Right atrium auricular region (tissue), 2 donors: ENCODE measurements around the gene SLX4. TPM values are rescaled to one million over a fixed set of nuclear protein-coding genes. Genes with fewer than 3 reads are reported as not detected.
A peak's percentile ranks its signal among the peaks of the same experiment; 100 is the strongest.

Experiments used
- DNase-seq: peaks from one replicate; pipeline ENCODE4 v3.0.0-alpha.2; 2019; ENCODE audit warnings: low spot score
- H3K27ac ChIP-seq, 2 donors: fragments of 200-600 bp; sonication (generic); 1 replicate in 1 of 2; 2 replicates in 1 of 2; pipeline ENCODE4 v1.5.1; 2016 to 2019
- H3K27me3 ChIP-seq, 2 donors: fragments of 200-600 bp; sonication (generic); one replicate each; pipeline versions ENCODE4 v1.5.1 to v1.6.0; 2017 to 2019
- H3K36me3 ChIP-seq: fragments of 200-600 bp; sonication (generic); one replicate; pipeline ENCODE4 v1.5.1; 2016
- H3K4me1 ChIP-seq, 2 donors: fragments of 200-600 bp; sonication (generic); one replicate each; pipeline versions ENCODE4 v1.5.1 to v1.6.0; 2017 to 2019
- H3K4me3 ChIP-seq, 2 donors: fragments of 200-600 bp; sonication (generic); 1 replicate in 1 of 2; 2 replicates in 1 of 2; pipeline ENCODE4 v1.5.1; 2017 to 2019; ENCODE audit warnings: mild to moderate bottlenecking in 1 of 2, moderate library complexity in 1 of 2
- H3K9me3 ChIP-seq, 2 donors: fragments of 200-600 bp; sonication (generic); one replicate each; pipeline ENCODE4 v1.5.1; 2019
- total RNA-seq, 2 donors: library from RNA; depleted of rRNA; stranded (reverse); fragments of >200 nt; gene quantifications; one replicate each; pipeline ENCODE4 v1.1.0, GENCODE V29; 2016
- TF ChIP-seq, protein P1 (sequence below), 2 donors: fragments of 200-600 bp; sonication (generic); IDR thresholded peaks; one replicate each; pipeline ENCODE4 v1.5.1; 2019; ENCODE audit warnings: antibody characterized with exemption in 2 of 2

The SLX4 gene
- total RNA-seq, 2 donors from 2014 or later = 1.9 to 2.4 TPM

DNA sequence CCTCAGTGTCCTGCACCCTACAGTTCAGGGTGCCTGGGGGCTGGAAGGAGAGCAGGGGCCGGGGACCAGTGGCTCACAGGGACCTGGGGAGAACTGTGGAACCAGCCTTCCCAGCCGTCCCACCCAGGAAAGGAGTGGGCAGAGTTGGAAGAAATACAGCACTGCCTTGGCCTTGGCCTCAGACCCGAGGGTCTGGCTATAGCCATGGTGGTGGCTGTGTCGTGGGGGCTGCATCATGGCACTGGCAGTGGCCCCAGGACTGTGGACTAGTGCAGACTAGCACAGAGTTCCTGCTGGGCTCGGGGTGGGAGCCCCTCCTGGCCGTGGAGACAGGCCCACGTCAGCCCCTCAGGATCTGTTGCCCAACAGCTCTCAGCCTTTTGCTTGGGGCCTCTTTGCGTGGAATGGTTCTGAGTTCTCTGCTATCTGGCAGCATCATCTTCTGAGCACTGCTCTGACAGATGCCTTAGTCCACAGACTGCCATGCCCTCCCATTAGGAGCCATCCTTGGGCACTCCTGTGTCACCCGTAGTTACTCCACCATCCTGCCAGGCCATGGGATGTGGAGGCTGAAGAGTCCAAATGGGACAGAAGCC, 30.5 kb upstream of the SLX4 start:
- Histone ChIP-seq H3K4me1 (peaks cover 0 to 15% of the 10 kb centered on the region in 2 donors), H3K36me3 (peaks cover 6% of the 10 kb centered on the region), H3K9me3 (no peaks in the 10 kb centered on the region), H3K27me3 (no peaks in the 10 kb centered on the region), H3K4me3 (no peak overlapping the region), H3K27ac (no peak overlapping the region)
- no peak for DNase-seq
- TF ChIP-seq, protein P1, sequence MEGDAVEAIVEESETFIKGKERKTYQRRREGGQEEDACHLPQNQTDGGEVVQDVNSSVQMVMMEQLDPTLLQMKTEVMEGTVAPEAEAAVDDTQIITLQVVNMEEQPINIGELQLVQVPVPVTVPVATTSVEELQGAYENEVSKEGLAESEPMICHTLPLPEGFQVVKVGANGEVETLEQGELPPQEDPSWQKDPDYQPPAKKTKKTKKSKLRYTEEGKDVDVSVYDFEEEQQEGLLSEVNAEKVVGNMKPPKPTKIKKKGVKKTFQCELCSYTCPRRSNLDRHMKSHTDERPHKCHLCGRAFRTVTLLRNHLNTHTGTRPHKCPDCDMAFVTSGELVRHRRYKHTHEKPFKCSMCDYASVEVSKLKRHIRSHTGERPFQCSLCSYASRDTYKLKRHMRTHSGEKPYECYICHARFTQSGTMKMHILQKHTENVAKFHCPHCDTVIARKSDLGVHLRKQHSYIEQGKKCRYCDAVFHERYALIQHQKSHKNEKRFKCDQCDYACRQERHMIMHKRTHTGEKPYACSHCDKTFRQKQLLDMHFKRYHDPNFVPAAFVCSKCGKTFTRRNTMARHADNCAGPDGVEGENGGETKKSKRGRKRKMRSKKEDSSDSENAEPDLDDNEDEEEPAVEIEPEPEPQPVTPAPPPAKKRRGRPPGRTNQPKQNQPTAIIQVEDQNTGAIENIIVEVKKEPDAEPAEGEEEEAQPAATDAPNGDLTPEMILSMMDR (IDR thresholded peaks at IDR 0.05) = no peak

DNA sequence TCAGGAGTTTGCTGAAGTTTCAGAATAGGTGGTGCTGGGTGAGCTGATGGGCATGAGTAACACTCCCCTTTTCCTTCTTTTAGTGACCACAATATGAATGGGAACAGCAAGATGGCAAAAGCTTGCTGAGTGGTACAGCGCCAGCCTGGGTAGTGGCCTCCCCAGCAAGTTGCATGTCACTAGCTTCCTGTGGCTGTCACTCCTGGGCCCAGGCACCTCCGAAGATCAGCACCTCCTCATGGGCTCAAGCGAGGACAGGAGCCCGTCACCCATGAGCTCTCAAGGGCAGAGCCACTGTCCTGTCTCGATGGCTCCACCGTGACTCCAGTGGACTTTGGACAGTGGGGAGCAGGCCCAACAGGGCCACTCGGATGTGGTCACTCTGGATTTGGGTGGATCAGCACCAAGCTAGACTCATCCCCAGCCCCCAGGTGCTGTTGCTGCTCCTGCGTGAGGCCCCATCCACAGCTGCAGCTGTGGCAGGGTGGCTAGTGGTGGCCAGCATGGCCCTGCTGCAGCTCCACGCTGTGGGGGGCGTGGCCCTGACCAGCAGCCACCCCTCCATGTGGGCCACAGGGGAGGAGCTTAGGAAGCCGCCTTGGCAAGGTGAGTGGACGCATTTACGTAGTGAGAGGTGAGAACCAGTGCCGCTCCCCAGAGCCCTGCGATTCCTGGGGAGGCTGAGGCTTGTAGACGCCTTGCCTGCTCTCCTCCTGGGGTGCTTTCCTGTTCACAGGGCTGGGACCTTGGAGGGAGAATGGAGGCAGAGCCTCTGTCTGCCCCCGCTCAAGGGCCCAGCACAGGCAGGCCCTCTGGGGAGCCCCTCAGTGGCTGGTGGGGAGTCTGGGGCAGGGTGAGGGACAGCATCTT, 29.5 kb upstream of the SLX4 start:
- Histone ChIP-seq H3K4me3 (no peak overlapping the region), H3K27me3 (no peaks in the 10 kb centered on the region), H3K36me3 (peaks cover 6% of the 10 kb centered on the region), H3K9me3 (no peaks in the 10 kb centered on the region), H3K4me1 (peaks cover 0 to 15% of the 10 kb centered on the region in 2 donors), H3K27ac (no peak overlapping the region)
- no peak for DNase-seq
- TF ChIP-seq, protein P1 (IDR thresholded peaks at IDR 0.05) = no peak

DNA sequence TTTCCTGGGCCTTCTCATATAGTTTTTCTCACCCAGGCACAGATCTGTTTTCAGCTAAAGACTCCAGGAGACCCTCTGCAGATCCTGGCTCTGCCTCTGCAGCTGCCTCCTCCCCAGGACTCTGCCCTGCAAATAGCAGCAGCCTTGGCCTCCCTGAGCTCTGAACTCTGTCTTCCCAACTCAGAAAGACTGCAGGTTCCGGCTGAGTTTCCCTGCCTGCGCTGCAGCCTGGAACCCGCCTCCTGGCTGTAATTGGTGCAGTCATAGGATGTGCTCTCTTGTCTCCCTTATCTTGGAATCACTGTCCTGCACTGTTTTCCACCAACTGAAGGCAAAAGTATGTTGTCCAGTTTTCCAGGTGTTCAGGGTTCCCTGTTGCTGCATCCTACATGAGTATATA, 28.8 kb upstream of the SLX4 start:
- Histone ChIP-seq H3K9me3 (no peaks in the 10 kb centered on the region), H3K36me3 (peaks cover 6% of the 10 kb centered on the region), H3K27me3 (no peaks in the 10 kb centered on the region), H3K27ac (no peak overlapping the region), H3K4me1 (peaks cover 0 to 15% of the 10 kb centered on the region in 2 donors), H3K4me3 (no peak overlapping the region)
- DNase-seq = no peak
- TF ChIP-seq, protein P1 (IDR thresholded peaks at IDR 0.05) = no peak

DNA sequence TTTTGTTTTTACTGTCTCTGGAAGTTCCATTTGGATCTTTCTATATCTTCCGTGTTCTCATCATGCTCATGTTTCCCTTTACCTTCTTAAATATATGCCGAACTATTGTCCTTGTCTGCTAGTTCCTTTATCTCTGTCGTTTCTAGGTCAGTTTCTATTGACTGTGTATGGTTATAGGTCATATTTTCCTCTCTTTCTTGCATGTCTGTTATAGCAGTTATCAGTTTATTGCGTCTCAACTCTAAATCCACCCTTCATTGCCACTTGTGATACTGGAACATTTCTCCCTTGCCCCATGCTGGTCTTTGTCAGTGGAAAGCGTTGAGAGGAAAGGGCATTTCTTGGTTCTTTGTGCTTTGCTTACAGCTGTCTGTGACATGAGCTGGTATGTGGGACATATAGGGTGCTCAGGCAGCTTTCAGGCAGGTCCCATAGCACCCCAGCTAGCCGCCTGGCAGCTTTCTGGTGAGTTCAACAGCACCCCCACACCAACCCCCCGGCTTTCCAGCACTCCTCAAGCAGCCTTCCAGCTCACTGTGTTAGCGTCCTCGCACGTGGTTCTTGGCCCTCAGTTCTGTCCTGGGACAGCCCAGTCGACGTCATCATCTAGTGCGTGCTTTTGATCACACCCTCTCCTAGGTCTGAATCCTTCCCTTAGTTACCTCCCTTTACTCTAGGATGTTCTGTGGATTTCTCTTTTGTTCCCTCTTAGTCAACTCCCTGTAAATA, 27.7 kb upstream of the SLX4 start:
- no peak overlapping the region for H3K4me3 ChIP-seq

DNA sequence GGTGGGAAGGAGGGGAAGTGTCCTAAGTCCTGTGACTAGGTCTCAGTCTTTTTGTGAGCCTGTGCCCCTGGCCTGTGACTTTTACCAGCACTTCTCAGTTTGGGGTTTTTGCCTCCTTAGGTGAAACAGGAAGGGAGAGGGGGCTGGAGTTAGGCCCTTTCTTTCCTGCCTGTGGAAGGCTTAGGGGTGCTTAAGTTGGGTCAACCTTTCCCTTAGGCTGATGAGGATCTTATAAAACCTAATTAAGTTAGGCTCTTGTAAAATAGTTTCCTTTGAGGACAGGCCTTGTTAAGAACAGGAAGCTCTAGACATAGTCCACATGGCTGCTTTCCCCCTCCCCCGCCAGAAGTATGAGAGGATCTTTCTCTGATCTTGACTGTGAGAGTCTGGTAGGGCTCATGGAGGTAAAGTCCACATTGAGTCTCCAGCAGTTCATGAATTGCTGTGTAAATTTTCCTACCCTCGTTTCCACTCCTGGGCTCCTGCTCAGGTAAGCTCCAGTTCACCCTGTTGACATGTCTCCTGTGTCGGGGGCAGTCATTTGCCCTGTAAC, 26.0 kb upstream of the SLX4 start:
- H3K9me3 ChIP-seq = no peaks in the 10 kb centered on the region
- peaks cover 6% of the 10 kb centered on the region for H3K36me3 ChIP-seq
- H3K27me3 ChIP-seq = no peaks in the 10 kb centered on the region
- peaks cover 0 to 9% of the 10 kb centered on the region in 2 donors for H3K4me1 ChIP-seq
- TF ChIP-seq, protein P1 (IDR thresholded peaks at IDR 0.05) = no peak
- H3K27ac ChIP-seq = no peak overlapping the region
- no peak overlapping the region for H3K4me3 ChIP-seq
- peak; percentile 32 for DNase-seq

More for the DNA sequence above, 27.7 kb upstream of the SLX4 start:
- Histone ChIP-seq H3K27me3 (no peaks in the 10 kb centered on the region), H3K9me3 (no peaks in the 10 kb centered on the region), H3K4me1 (peaks cover 0 to 15% of the 10 kb centered on the region in 2 donors), H3K27ac (no peak overlapping the region), H3K36me3 (peaks cover 6% of the 10 kb centered on the region)
- peak; percentile 30 for DNase-seq
- TF ChIP-seq, protein P1 (IDR thresholded peaks at IDR 0.05) = no peak
